Panc1 (cell line): ENCODE measurements around the gene LDB2.

ENCODE experiments used
- POLR2AphosphoS5 ChIP-seq: IDR thresholded peaks from 2 replicates; pipeline ENCODE4 v1.6.1; 2012; ENCODE audit warnings: mild to moderate bottlenecking, low read depth, low read length, moderate library complexity
- TF ChIP-seq, protein P1 (sequence below): fragments of 450-650 bp; IDR thresholded peaks from 2 replicates; pipeline ENCODE4 v1.5.1; 2017; ENCODE audit warnings: mild to moderate bottlenecking
- TF ChIP-seq, protein P2 (sequence below), 2 experiments: IDR thresholded peaks; 2 replicates each; pipeline ENCODE4 v1.6.1; 2011 to 2012; ENCODE audit warnings: low read depth in 2 of 2, control low read depth in 1 of 2, low read length in 1 of 2, mild to moderate bottlenecking in 1 of 2, moderate library complexity in 1 of 2; ENCODE audit not compliant: insufficient read depth in 1 of 2

DNA sequence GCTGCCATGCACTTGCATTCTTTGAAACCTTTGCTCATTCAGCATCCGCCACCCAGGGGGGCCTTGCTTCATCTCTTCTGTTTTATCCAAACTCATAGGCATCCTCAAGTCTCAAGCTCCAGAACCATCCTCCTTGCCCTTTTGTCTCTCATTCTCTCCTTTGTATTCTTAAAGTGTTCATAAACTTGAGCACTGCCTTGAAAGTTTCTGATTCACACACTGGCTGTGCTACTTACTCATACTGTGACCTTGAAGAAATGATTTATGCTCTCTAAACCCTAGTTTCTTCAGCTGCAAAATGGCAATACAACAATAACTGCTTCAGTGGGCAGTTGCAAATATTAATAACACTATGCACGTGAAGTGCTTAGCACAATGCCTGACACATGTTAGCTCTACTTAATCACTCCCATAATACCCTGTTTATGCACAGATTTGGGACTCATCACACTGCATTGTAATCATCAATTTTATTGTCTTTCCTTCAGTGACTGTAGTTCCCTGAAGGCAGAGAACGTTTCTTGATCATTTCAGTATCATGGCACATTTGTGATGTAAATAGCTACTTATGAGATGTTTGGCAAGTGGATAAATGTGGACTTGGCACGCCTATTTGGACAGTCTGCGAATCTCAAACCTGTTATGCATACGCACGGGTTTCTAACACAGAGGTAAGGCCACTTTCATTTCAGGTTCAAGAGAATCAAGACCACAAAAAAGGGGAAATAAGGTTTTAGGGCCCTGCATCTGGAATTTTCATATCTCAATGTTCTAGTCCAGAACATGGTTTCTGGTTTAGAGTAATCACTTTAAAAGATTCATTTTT is 291.0 kb downstream of the LDB2 start:
- TF ChIP-seq, protein P1, sequence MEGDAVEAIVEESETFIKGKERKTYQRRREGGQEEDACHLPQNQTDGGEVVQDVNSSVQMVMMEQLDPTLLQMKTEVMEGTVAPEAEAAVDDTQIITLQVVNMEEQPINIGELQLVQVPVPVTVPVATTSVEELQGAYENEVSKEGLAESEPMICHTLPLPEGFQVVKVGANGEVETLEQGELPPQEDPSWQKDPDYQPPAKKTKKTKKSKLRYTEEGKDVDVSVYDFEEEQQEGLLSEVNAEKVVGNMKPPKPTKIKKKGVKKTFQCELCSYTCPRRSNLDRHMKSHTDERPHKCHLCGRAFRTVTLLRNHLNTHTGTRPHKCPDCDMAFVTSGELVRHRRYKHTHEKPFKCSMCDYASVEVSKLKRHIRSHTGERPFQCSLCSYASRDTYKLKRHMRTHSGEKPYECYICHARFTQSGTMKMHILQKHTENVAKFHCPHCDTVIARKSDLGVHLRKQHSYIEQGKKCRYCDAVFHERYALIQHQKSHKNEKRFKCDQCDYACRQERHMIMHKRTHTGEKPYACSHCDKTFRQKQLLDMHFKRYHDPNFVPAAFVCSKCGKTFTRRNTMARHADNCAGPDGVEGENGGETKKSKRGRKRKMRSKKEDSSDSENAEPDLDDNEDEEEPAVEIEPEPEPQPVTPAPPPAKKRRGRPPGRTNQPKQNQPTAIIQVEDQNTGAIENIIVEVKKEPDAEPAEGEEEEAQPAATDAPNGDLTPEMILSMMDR: no peak
- TF ChIP-seq POLR2AphosphoS5: no peak
- TF ChIP-seq, protein P2, sequence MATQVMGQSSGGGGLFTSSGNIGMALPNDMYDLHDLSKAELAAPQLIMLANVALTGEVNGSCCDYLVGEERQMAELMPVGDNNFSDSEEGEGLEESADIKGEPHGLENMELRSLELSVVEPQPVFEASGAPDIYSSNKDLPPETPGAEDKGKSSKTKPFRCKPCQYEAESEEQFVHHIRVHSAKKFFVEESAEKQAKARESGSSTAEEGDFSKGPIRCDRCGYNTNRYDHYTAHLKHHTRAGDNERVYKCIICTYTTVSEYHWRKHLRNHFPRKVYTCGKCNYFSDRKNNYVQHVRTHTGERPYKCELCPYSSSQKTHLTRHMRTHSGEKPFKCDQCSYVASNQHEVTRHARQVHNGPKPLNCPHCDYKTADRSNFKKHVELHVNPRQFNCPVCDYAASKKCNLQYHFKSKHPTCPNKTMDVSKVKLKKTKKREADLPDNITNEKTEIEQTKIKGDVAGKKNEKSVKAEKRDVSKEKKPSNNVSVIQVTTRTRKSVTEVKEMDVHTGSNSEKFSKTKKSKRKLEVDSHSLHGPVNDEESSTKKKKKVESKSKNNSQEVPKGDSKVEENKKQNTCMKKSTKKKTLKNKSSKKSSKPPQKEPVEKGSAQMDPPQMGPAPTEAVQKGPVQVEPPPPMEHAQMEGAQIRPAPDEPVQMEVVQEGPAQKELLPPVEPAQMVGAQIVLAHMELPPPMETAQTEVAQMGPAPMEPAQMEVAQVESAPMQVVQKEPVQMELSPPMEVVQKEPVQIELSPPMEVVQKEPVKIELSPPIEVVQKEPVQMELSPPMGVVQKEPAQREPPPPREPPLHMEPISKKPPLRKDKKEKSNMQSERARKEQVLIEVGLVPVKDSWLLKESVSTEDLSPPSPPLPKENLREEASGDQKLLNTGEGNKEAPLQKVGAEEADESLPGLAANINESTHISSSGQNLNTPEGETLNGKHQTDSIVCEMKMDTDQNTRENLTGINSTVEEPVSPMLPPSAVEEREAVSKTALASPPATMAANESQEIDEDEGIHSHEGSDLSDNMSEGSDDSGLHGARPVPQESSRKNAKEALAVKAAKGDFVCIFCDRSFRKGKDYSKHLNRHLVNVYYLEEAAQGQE (IDR thresholded peaks at IDR 0.05; ENCODE audit: insufficient read depth in 1 of 2, low read depth in 2 of 2, low read length in 1 of 2): no peak
